ENCODE results near the gene ZNF385A.

The ZNF385A gene

GRCh38 chr12:54392485-54393206, 8.1 kb upstream of the ZNF385A start:
- TF ChIP-seq CTCF (IDR thresholded peaks at IDR 0.05; ENCODE audit: low read depth, low read length, poor library complexity, severe bottlenecking) (no peak), EZH2phosphoT487 (IDR thresholded peaks at IDR 0.05; ENCODE audit: borderline replicate concordance, low read length) (no peak)
- H3K36me3 ChIP-seq (ENCODE audit: control insufficient read depth, low read length): no peaks in the 10 kb centered on the region
- no peak overlapping the region for H3K4me2 ChIP-seq (ENCODE audit: low read length)
- H4K20me1 ChIP-seq (ENCODE audit: control insufficient read depth, insufficient read depth, low read depth, low read length): no peaks in the 10 kb centered on the region
- no peak overlapping the region for H3K4me3 ChIP-seq (ENCODE audit: low read length)
- no peaks in the 10 kb centered on the region for H3K9me2 ChIP-seq (replicated peaks; ENCODE audit: control insufficient read depth, low read length)
- H3K4me1 ChIP-seq (ENCODE audit: control insufficient read depth, low read length): peaks cover 20% of the 10 kb centered on the region
- H3K9me3 ChIP-seq (ENCODE audit: control insufficient read depth, insufficient read depth, low read length): no peaks in the 10 kb centered on the region
- no peaks in the 10 kb centered on the region for H3K27me3 ChIP-seq (ENCODE audit: control insufficient read depth, low read length)
- H3K79me2 ChIP-seq (ENCODE audit: control insufficient read depth, low read length): no peaks in the 10 kb centered on the region
- H3F3A ChIP-seq (ENCODE audit: control insufficient read depth, insufficient read depth): no peaks in the 10 kb centered on the region
- no peak overlapping the region for H3K27ac ChIP-seq (ENCODE audit: low read depth, low read length)

- no peaks in the 10 kb centered on the region for H4K20me1 ChIP-seq (ENCODE audit: control insufficient read depth, insufficient read depth, low read depth, low read length)
- H3K27ac ChIP-seq (ENCODE audit: low read depth, low read length): no peak overlapping the region
- TF ChIP-seq CTCF (IDR thresholded peaks at IDR 0.05; ENCODE audit: low read depth, low read length, poor library complexity, severe bottlenecking) (peak; percentile 54), EZH2phosphoT487 (IDR thresholded peaks at IDR 0.05; ENCODE audit: borderline replicate concordance, low read length) (no peak)
- no peaks in the 10 kb centered on the region for H3K9me2 ChIP-seq (replicated peaks; ENCODE audit: control insufficient read depth, low read length)
- peak overlapping the region; percentile 89 for H3K4me3 ChIP-seq (ENCODE audit: low read length)
- H3K9me3 ChIP-seq (ENCODE audit: control insufficient read depth, insufficient read depth, low read length): no peaks in the 10 kb centered on the region
- H3F3A ChIP-seq (ENCODE audit: control insufficient read depth, insufficient read depth): no peaks in the 10 kb centered on the region
- peaks cover 20% of the 10 kb centered on the region for H3K4me1 ChIP-seq (ENCODE audit: control insufficient read depth, low read length)
- H3K4me2 ChIP-seq (ENCODE audit: low read length): peak overlapping the region; percentile 98
- no peaks in the 10 kb centered on the region for H3K79me2 ChIP-seq (ENCODE audit: control insufficient read depth, low read length)
- no peaks in the 10 kb centered on the region for H3K27me3 ChIP-seq (ENCODE audit: control insufficient read depth, low read length)
- no peaks in the 10 kb centered on the region for H3K36me3 ChIP-seq (ENCODE audit: control insufficient read depth, low read length)
Measured at GRCh38 chr12:54390668-54391551, 6.4 kb upstream of the ZNF385A start.

- Histone ChIP-seq H3K4me2 (ENCODE audit: low read length) (peak overlapping the region; percentile 98), H3F3A (ENCODE audit: control insufficient read depth, insufficient read depth) (no peaks in the 10 kb centered on the region), H3K79me2 (ENCODE audit: control insufficient read depth, low read length) (no peaks in the 10 kb centered on the region), H3K27ac (ENCODE audit: low read depth, low read length) (no peak overlapping the region), H3K4me1 (ENCODE audit: control insufficient read depth, low read length) (peaks cover 25% of the 10 kb centered on the region), H3K9me3 (ENCODE audit: control insufficient read depth, insufficient read depth, low read length) (no peaks in the 10 kb centered on the region), H3K9me2 (replicated peaks; ENCODE audit: control insufficient read depth, low read length) (no peaks in the 10 kb centered on the region), H3K27me3 (ENCODE audit: control insufficient read depth, low read length) (no peaks in the 10 kb centered on the region), H3K4me3 (ENCODE audit: low read length) (no peak overlapping the region; the same call in 1 of the 2 replicates), H4K20me1 (ENCODE audit: control insufficient read depth, insufficient read depth, low read depth, low read length) (no peaks in the 10 kb centered on the region), H3K36me3 (ENCODE audit: control insufficient read depth, low read length) (no peaks in the 10 kb centered on the region)
- TF ChIP-seq CTCF (IDR thresholded peaks at IDR 0.05; ENCODE audit: low read depth, low read length, poor library complexity, severe bottlenecking) (no peak), EZH2phosphoT487 (IDR thresholded peaks at IDR 0.05; ENCODE audit: borderline replicate concordance, low read length) (no peak)
Measured at GRCh38 chr12:54390176-54390667, 5.7 kb upstream of the ZNF385A start.

Measured in DOHH2 (cell line).